HepG2 (cell line): ENCODE results near the gene HSD11B2. TPM values are rescaled to one million over a fixed set of nuclear protein-coding genes. Genes with fewer than 3 reads are reported as not detected.
A peak's percentile ranks its signal among the peaks of the same experiment; 100 is the strongest.

ENCODE experiments used
- ATF5 ChIP-seq: sonication (generic); formaldehyde crosslinking; IDR thresholded peaks from 2 replicates; pipeline ENCODE4 v1.4.0; 2020; ENCODE audit warnings: mild to moderate bottlenecking, low read depth, missing genetic modification reagents
- BCL6 ChIP-seq: IDR thresholded peaks from 2 replicates; pipeline ENCODE4 v1.6.1; 2016; ENCODE audit warnings: missing genetic modification reagents, missing compliant biosample characterization
- CHD4 ChIP-seq: fragments of 200-600 bp; sonication (generic); IDR thresholded peaks from 2 replicates; pipeline ENCODE4 v1.7.0; 2017; ENCODE audit warnings: mild to moderate bottlenecking, low read length, borderline replicate concordance
- MYNN ChIP-seq: sonication (generic); formaldehyde crosslinking; IDR thresholded peaks from 2 replicates; pipeline ENCODE4 v1.4.0; 2020; ENCODE audit warnings: mild to moderate bottlenecking, low read depth, missing genetic modification reagents
- NCOA5 ChIP-seq: sonication (generic); formaldehyde crosslinking; IDR thresholded peaks from 2 replicates; pipeline ENCODE4 v1.4.0; 2020; ENCODE audit warnings: missing genetic modification reagents
- NONO ChIP-seq, 2 experiments: fragments of 450-650 bp in 1 of 2; sonication (generic) in 1 of 2; formaldehyde crosslinking in 1 of 2; IDR thresholded peaks in 1 of 2; conservative IDR thresholded peaks in 1 of 2; 2 replicates each; pipeline versions ENCODE4 v1.6.1 to v1.8.0; 2017 to 2022; ENCODE audit warnings: mild to moderate bottlenecking in 1 of 2, missing genetic modification reagents in 1 of 2, moderate library complexity in 1 of 2
- NR2F6 ChIP-seq, 2 experiments: IDR thresholded peaks; 2 replicates each; pipeline ENCODE4 v1.6.1; 2016; ENCODE audit warnings: antibody characterized with exemption in 1 of 2, mild to moderate bottlenecking in 1 of 2
- SMAD1 ChIP-seq: sonication (generic); formaldehyde crosslinking; IDR thresholded peaks from 2 replicates; pipeline ENCODE4 v1.4.0; 2020; ENCODE audit warnings: missing genetic modification reagents, low read depth, mild to moderate bottlenecking, borderline replicate concordance
- SRSF4 ChIP-seq: fragments of 200-400 bp; formaldehyde crosslinking; IDR thresholded peaks from one replicate; pipeline ENCODE4 v1.6.1; 2018; ENCODE audit warnings: mild to moderate bottlenecking, low read depth, low read length, moderate library complexity; ENCODE audit not compliant: poor library complexity, severe bottlenecking
- ZBTB33 ChIP-seq: sonication (generic); formaldehyde crosslinking; IDR thresholded peaks from 2 replicates; pipeline ENCODE4 v1.4.0; 2020; ENCODE audit warnings: missing genetic modification reagents
- ZNF18 ChIP-seq: sonication (generic); formaldehyde crosslinking; IDR thresholded peaks from 2 replicates; pipeline ENCODE4 v1.8.0; 2022; ENCODE audit warnings: mild to moderate bottlenecking, missing genetic modification reagents; ENCODE audit not compliant: insufficient replicate concordance
- ZNF331 ChIP-seq: sonication (generic); formaldehyde crosslinking; IDR thresholded peaks from 2 replicates; pipeline ENCODE4 v1.4.0; 2020; ENCODE audit warnings: missing genetic modification reagents
- ZNF501 ChIP-seq: sonication (generic); formaldehyde crosslinking; IDR thresholded peaks from 2 replicates; pipeline ENCODE4 v1.5.1; 2020; ENCODE audit warnings: mild to moderate bottlenecking, moderate library complexity, missing genetic modification reagents
- ZNF510 ChIP-seq: sonication (generic); formaldehyde crosslinking; IDR thresholded peaks from 2 replicates; pipeline ENCODE4 v1.4.0; 2020; ENCODE audit warnings: low read depth, mild to moderate bottlenecking, missing genetic modification reagents
- ZNF605 ChIP-seq: sonication (generic); formaldehyde crosslinking; IDR thresholded peaks from 2 replicates; pipeline ENCODE4 v1.8.0; 2022; ENCODE audit warnings: mild to moderate bottlenecking, missing genetic modification reagents
- ZNF703 ChIP-seq: sonication (generic); formaldehyde crosslinking; IDR thresholded peaks from 2 replicates; pipeline ENCODE4 v1.5.1; 2020; ENCODE audit warnings: missing genetic modification reagents, mild to moderate bottlenecking, moderate library complexity, borderline replicate concordance
- ZNF740 ChIP-seq: sonication (generic); formaldehyde crosslinking; IDR thresholded peaks from 2 replicates; pipeline ENCODE4 v1.4.0; 2020; ENCODE audit warnings: missing genetic modification reagents
- ZNF776 ChIP-seq: sonication (generic); formaldehyde crosslinking; IDR thresholded peaks from 2 replicates; pipeline ENCODE4 v1.4.0; 2020; ENCODE audit warnings: mild to moderate bottlenecking, missing genetic modification reagents
- ZNF800 ChIP-seq: sonication (generic); formaldehyde crosslinking; IDR thresholded peaks from 2 replicates; pipeline ENCODE4 v1.4.0; 2020; ENCODE audit warnings: missing genetic modification reagents
- ZNF883 ChIP-seq: sonication (generic); formaldehyde crosslinking; IDR thresholded peaks from 2 replicates; pipeline ENCODE4 v1.5.1; 2020; ENCODE audit warnings: mild to moderate bottlenecking, missing genetic modification reagents; ENCODE audit errors: not compliant biosample characterization
- ZSCAN12 ChIP-seq: sonication (generic); formaldehyde crosslinking; IDR thresholded peaks from 2 replicates; pipeline ENCODE4 v1.9.0; 2021; ENCODE audit warnings: mild to moderate bottlenecking, missing genetic modification reagents
- ZSCAN29 ChIP-seq: sonication (generic); formaldehyde crosslinking; conservative IDR thresholded peaks from 2 replicates; pipeline ENCODE4 v1.4.0; 2020; ENCODE audit warnings: mild to moderate bottlenecking, missing genetic modification reagents
- polyA plus RNA-seq, 8 experiments: library from polyadenylated mRNA; depleted of rRNA in 3 of 8; stranded (reverse) in 7 of 8; unstranded in 1 of 8; fragments of >200 nt; fragmentation: Illumina TruSeq in 4 of 8; extraction: Trizol in 4 of 8; gene quantifications; 2 replicates each; pipeline versions ENCODE4 v1.2.1 to v1.2.3, GENCODE V29; 2011 to 2016; ENCODE audit warnings: low read depth in 4 of 8, missing spikeins in 1 of 8, mixed read lengths in 1 of 8; ENCODE audit not compliant: insufficient read depth in 1 of 8
- total RNA-seq, 5 experiments: library from RNA; depleted of rRNA; stranded (reverse); fragments of >200 nt; fragmentation: Illumina TruSeq; extraction: Trizol; gene quantifications; 2 replicates each; pipeline ENCODE4 v1.2.3, GENCODE V29; 2016; ENCODE audit warnings: low read depth in 1 of 5

Gene HSD11B2
- total and polyA plus RNA-seq, 2 of the 13 experiments (the other 11 are each of a cell fraction or from before 2014, with no cell fraction given), result 8.9 to 13.6 TPM

- TF ChIP-seq SMAD1 (CRISPR knock-in tag) (peak; percentile 86), NR2F6 (IDR thresholded peaks at IDR 0.05) (no peak), NR2F6 (CRISPR knock-in tag; IDR thresholded peaks at IDR 0.05) (peak; percentile 44; the same call in 1 of the 2 replicates), ZNF331 (CRISPR knock-in tag) (peak; percentile 76; the same call in 1 of the 2 replicates), ZNF501 (peak; percentile 96), ATF5 (no peak), ZNF883 (peak; percentile 53), ZNF800 (CRISPR knock-in tag) (no peak; the same call in 1 of the 2 replicates), NCOA5 (CRISPR knock-in tag) (no peak), ZNF605 (CRISPR knock-in tag) (peak; percentile 76; the same call in 1 of the 2 replicates), ZSCAN29 (peak; percentile 59), MYNN (CRISPR knock-in tag) (peak; percentile 81; the same call in 1 of the 2 replicates), ZNF703 (CRISPR knock-in tag) (peak; percentile 92; the same call in 1 of the 2 replicates), CHD4 (no peak), ZNF510 (CRISPR knock-in tag) (peak; percentile 74; the same call in 1 of the 2 replicates), ZSCAN12 (CRISPR knock-in tag) (no peak), ZNF740 (CRISPR knock-in tag) (peak; percentile 78), BCL6 (no peak), ZNF18 (peak; percentile 63), NONO (IDR thresholded peaks at IDR 0.05) (no peak), NONO (CRISPR knock-in tag; conservative IDR thresholded peaks at IDR 0.05) (peak; percentile 93), ZBTB33 (CRISPR knock-in tag) (peak; percentile 52; the same call in 1 of the 2 replicates), SRSF4 (no peak), ZNF776 (CRISPR knock-in tag) (peak; percentile 72)
Observed at GRCh38 chr16:67480833-67481560, 50.1 kb downstream of the HSD11B2 start, which contains the start of gene ATP6V0D1 (continued).
